ENCODE measurements around the gene VWCE.

The VWCE gene
- total RNA-seq: 0.71 to 4.3 (median 0.77) reads per million in 3 experiments

GRCh38 chr11:61294717-61295595 lies at the start of gene VWCE:
VWCE (minus strand) TSS chr11:61295316; CDS start chr11:61295037, 279 bp downstream.
- DNase-seq: peak; percentile 41

- DNase-seq: no peak
These were observed 49.0 kb upstream of the VWCE start for GRCh38 chr11:61343792-61344745.

- no peak for DNase-seq
These were observed 47.2 kb upstream of the VWCE start for GRCh38 chr11:61342207-61342803.

GRCh38 chr11:61341706-61342105 lies 46.6 kb upstream of the VWCE start:
- DNase-seq: no peak

GRCh38 chr11:61340979-61341378 lies 45.9 kb upstream of the VWCE start:
- no peak for DNase-seq

GRCh38 chr11:61339490-61339878 lies 44.4 kb upstream of the VWCE start:
- no peak for DNase-seq

- DNase-seq: no peak
These were observed 43.8 kb upstream of the VWCE start for GRCh38 chr11:61338783-61339489.

GRCh38 chr11:61337706-61338470 lies 42.8 kb upstream of the VWCE start:
- DNase-seq: no peak

- DNase-seq: peak; percentile 79
These were observed 41.2 kb upstream of the VWCE start for GRCh38 chr11:61336171-61336935.

- DNase-seq: no peak
These were observed 40.2 kb upstream of the VWCE start for GRCh38 chr11:61335355-61335710.

GRCh38 chr11:61334434-61335354 lies 39.6 kb upstream of the VWCE start:
- no peak for DNase-seq

GRCh38 chr11:61333550-61334433 lies 38.7 kb upstream of the VWCE start:
- no peak for DNase-seq

GRCh38 chr11:61332797-61333549 lies 37.9 kb upstream of the VWCE start, which contains the start of the genes DDB1 and TKFC:
DDB1 (minus strand) TSS chr11:61333105; CDS start chr11:61332968, 137 bp downstream.
TKFC (plus strand) TSS chr11:61333228; CDS start chr11:61334729, 1,501 bp downstream.
- DNase-seq: peak; percentile 97

GRCh38 chr11:61332281-61332796 lies 37.2 kb upstream of the VWCE start:
- no peak for DNase-seq

GRCh38 chr11:61331651-61332050 lies 36.5 kb upstream of the VWCE start:
- DNase-seq: no peak

GRCh38 chr11:61329871-61330270 lies 34.8 kb upstream of the VWCE start:
- no peak for DNase-seq

GRCh38 chr11:61328351-61328750 lies 33.2 kb upstream of the VWCE start:
- no peak for DNase-seq
